ENCODE results near the gene MS4A14. TPM values are rescaled to one million over a fixed set of nuclear protein-coding genes. Genes with fewer than 3 reads are reported as not detected.

Gene MS4A14
- polyA plus RNA-seq, 2 of the 4 experiments (the other 2 are of a cell fraction) = not detected

- no peak for DNase-seq (ENCODE audit: low read depth in 1 of 2, low spot score in 1 of 2)
- H3K4me2 ChIP-seq = no peak overlapping the region
- TF ChIP-seq HOXB13 (CRISPR knock-in tag; IDR thresholded peaks at IDR 0.05; ENCODE audit: low read depth) = no peak
- TF ChIP-seq CBX8 (IDR thresholded peaks at IDR 0.05) = no peak
- no peak for TF ChIP-seq MAZ (IDR thresholded peaks at IDR 0.05; ENCODE audit: borderline replicate concordance, low read depth, low read length)
- TF ChIP-seq EHF (CRISPR knock-in tag; IDR thresholded peaks at IDR 0.05) = no peak
- no peak for TF ChIP-seq CHD4 (IDR thresholded peaks at IDR 0.05; ENCODE audit: borderline replicate concordance)
- no peak for TF ChIP-seq PHF8 (IDR thresholded peaks at IDR 0.05; ENCODE audit: borderline replicate concordance, low read depth)
- no peak for TF ChIP-seq MAFK (IDR thresholded peaks at IDR 0.05; ENCODE audit: partially characterized antibody)
- no peak for TF ChIP-seq RAD21 (conservative IDR thresholded peaks at IDR 0.05 in 1 of 2, IDR thresholded peaks at IDR 0.05 in 1 of 2)
- no peak for TF ChIP-seq RARB (CRISPR knock-in tag; IDR thresholded peaks at IDR 0.05)
- TF ChIP-seq MAX (IDR thresholded peaks at IDR 0.05) = no peak
- TF ChIP-seq JUNB (IDR thresholded peaks at IDR 0.05) = no peak
- TF ChIP-seq GATA3 (IDR thresholded peaks at IDR 0.05; ENCODE audit: borderline replicate concordance) = no peak
- no peak for TF ChIP-seq NPAS2 (CRISPR knock-in tag; IDR thresholded peaks at IDR 0.05; ENCODE audit: borderline replicate concordance)
- no peak for TF ChIP-seq HEYL (CRISPR knock-in tag; IDR thresholded peaks at IDR 0.05)
- TF ChIP-seq SMC3 (IDR thresholded peaks at IDR 0.05) = no peak
- TF ChIP-seq ZNF302 (CRISPR knock-in tag; IDR thresholded peaks at IDR 0.05) = no peak
- no peak for TF ChIP-seq KDM5A (IDR thresholded peaks at IDR 0.05)
- no peak for TF ChIP-seq RCOR1 (IDR thresholded peaks at IDR 0.05; ENCODE audit: low read depth, low read length)
- no peak for TF ChIP-seq CEBPB (IDR thresholded peaks at IDR 0.05)
- ChIA-PET POLR2A (no interaction called here), CTCF (interaction anchor here (0.8 to 1.3 kb wide), 2 partner anchors 9 to 264 kb away, joined by 3 to 4 read pairs; no protein-coding TSS in a partner anchor)
- 15% methylated on average over 3 of the region's 3 CpGs for WGBS (ENCODE audit: missing lambda C conversion rate)
- no peak overlapping the region for H3K4me3 ChIP-seq
- no peaks in the 10 kb centered on the region for H3K4me1 ChIP-seq
- H3K27ac ChIP-seq = no peak overlapping the region
- H3K9me3 ChIP-seq = no peaks in the 10 kb centered on the region
- no peak for ATAC-seq
- no peak for FAIRE-seq
These were observed 61.3 kb downstream of the MS4A14 start for GRCh38 chr11:60457576-60457975.

- ATAC-seq = no peak
- 93% methylated on average over 1 of the region's 1 CpG for WGBS (ENCODE audit: missing lambda C conversion rate)
These were observed 63.1 kb downstream of the MS4A14 start for GRCh38 chr11:60459345-60459744.

More at GRCh38 chr11:60459345-60459744, 63.1 kb downstream of the MS4A14 start:
- DNase-seq (ENCODE audit: low read depth in 1 of 2, low spot score in 1 of 2) (no peak), FAIRE-seq (no peak)
- H3K9me3 ChIP-seq = no peaks in the 10 kb centered on the region
- ChIA-PET POLR2A (no interaction called here), CTCF (no interaction called here)
- no peak for TF ChIP-seq RCOR1 (IDR thresholded peaks at IDR 0.05; ENCODE audit: low read depth, low read length)
- no peak overlapping the region for H3K27ac ChIP-seq
- no peak overlapping the region for H3K4me3 ChIP-seq
- no peak overlapping the region for H3K4me2 ChIP-seq
- H3K4me1 ChIP-seq = no peaks in the 10 kb centered on the region

Other genes starting within 250 kb of the MS4A14 start
- gene MS4A6A, start 213.4 kb upstream of the MS4A14 start, polyA plus RNA-seq (2011; rRNA removed) = not detected in 2 replicates
- gene MS4A6A, start 213.4 kb upstream of the MS4A14 start, polyA plus RNA-seq (2017; fragmentation: RNase III; extraction: RNeasy Plus Mini Kit Qiagen cat#74134 plus additional on column Dnase treatment) = not detected in 3 replicates
- gene MS4A4E, start 153.3 kb upstream of the MS4A14 start, polyA plus RNA-seq (2011; rRNA removed) = not detected in 2 replicates
- not detected in 3 replicates for gene MS4A4E, start 153.3 kb upstream of the MS4A14 start, polyA plus RNA-seq (2017; fragmentation: RNase III; extraction: RNeasy Plus Mini Kit Qiagen cat#74134 plus additional on column Dnase treatment)
- not detected in 2 replicates for gene MS4A4A, start 115.8 kb upstream of the MS4A14 start, polyA plus RNA-seq (2011; rRNA removed)
- gene MS4A4A, start 115.8 kb upstream of the MS4A14 start, polyA plus RNA-seq (2017; fragmentation: RNase III; extraction: RNeasy Plus Mini Kit Qiagen cat#74134 plus additional on column Dnase treatment) = not detected in 3 replicates
- not detected in 2 replicates for gene MS4A6E, start 69.2 kb upstream of the MS4A14 start, polyA plus RNA-seq (2011; rRNA removed)
- gene MS4A6E, start 69.2 kb upstream of the MS4A14 start, polyA plus RNA-seq (2017; fragmentation: RNase III; extraction: RNeasy Plus Mini Kit Qiagen cat#74134 plus additional on column Dnase treatment) = not detected in 3 replicates
- gene MS4A7, start 17.9 kb upstream of the MS4A14 start, polyA plus RNA-seq (2011; rRNA removed) = not detected in 2 replicates
- not detected in 3 replicates for gene MS4A7, start 17.9 kb upstream of the MS4A14 start, polyA plus RNA-seq (2017; fragmentation: RNase III; extraction: RNeasy Plus Mini Kit Qiagen cat#74134 plus additional on column Dnase treatment)
- gene MS4A5, start 33.1 kb downstream of the MS4A14 start, polyA plus RNA-seq (2011; rRNA removed) = not detected in 2 replicates
- not detected in 3 replicates for gene MS4A5, start 33.1 kb downstream of the MS4A14 start, polyA plus RNA-seq (2017; fragmentation: RNase III; extraction: RNeasy Plus Mini Kit Qiagen cat#74134 plus additional on column Dnase treatment)
- not detected in 2 replicates for gene MS4A1, start 59.4 kb downstream of the MS4A14 start, polyA plus RNA-seq (2011; rRNA removed)
- not detected in 3 replicates for gene MS4A1, start 59.4 kb downstream of the MS4A14 start, polyA plus RNA-seq (2017; fragmentation: RNase III; extraction: RNeasy Plus Mini Kit Qiagen cat#74134 plus additional on column Dnase treatment)
- gene MS4A12, start 96.3 kb downstream of the MS4A14 start, polyA plus RNA-seq (2011; rRNA removed) = not detected in 2 replicates
- not detected in 3 replicates for gene MS4A12, start 96.3 kb downstream of the MS4A14 start, polyA plus RNA-seq (2017; fragmentation: RNase III; extraction: RNeasy Plus Mini Kit Qiagen cat#74134 plus additional on column Dnase treatment)
- not detected in 2 replicates for gene MS4A13, start 118.9 kb downstream of the MS4A14 start, polyA plus RNA-seq (2011; rRNA removed)
- not detected in 3 replicates for gene MS4A13, start 118.9 kb downstream of the MS4A14 start, polyA plus RNA-seq (2017; fragmentation: RNase III; extraction: RNeasy Plus Mini Kit Qiagen cat#74134 plus additional on column Dnase treatment)

All from A549 (cell line).